PC-3 (cell line): ENCODE data around the gene PRKD2. TPM values are rescaled to one million over a fixed set of nuclear protein-coding genes. Genes with fewer than 3 reads are reported as not detected.

Experiments
- ATAC-seq: fragments of 200-7000 bp; cut with Tn5 transposase; 2 replicates; pipeline ENCODE4 v1.9.1; 2020; ENCODE audit warnings: mild to moderate bottlenecking, moderate library complexity
- BruUV-seq: library from RNA; stranded (reverse); fragments of 400-500 nt; replicated peaks from 2 replicates; lab custom pipeline; 2021; lab: Mats Ljungman, UMichigan
- CTCF ChIA-PET: fragments of 300-600 bp; sonication (Branson Sonifier 250); formaldehyde crosslinking; loops from one replicate; lab custom pipeline; 2022; ENCODE audit warnings: antibody characterized with exemption; lab: Charles Lee
- POLR2A ChIA-PET: fragments of 300-600 bp; sonication (Branson Sonifier 250); formaldehyde crosslinking; loops from one replicate; lab custom pipeline; 2022; ENCODE audit warnings: antibody characterized with exemption; ENCODE audit not compliant: unreplicated experiment; lab: Charles Lee
- DNase-seq: peaks from one replicate; pipeline ENCODE4 v3.0.0-alpha.2; 2015
- H2AFZ ChIP-seq: fragments of 300-600 bp; sonication (generic); 2 replicates; pipeline ENCODE4 v1.6.0; 2016; ENCODE audit warnings: antibody characterized with exemption, low read length
- H3F3A ChIP-seq: fragments of 300-600 bp; sonication (generic); one replicate; pipeline ENCODE4 v1.6.0; 2017; ENCODE audit warnings: antibody characterized with exemption, low read length, control low read depth, mild to moderate bottlenecking; ENCODE audit not compliant: unreplicated experiment
- H3K27ac ChIP-seq: fragments of 300-600 bp; sonication (generic); 2 replicates; pipeline ENCODE4 v1.5.1; 2016; ENCODE audit warnings: mild to moderate bottlenecking, low read length
- H3K27me3 ChIP-seq: fragments of 300-600 bp; sonication (generic); 2 replicates; pipeline ENCODE4 v1.6.1; 2016; ENCODE audit warnings: low read length, mixed read lengths
- H3K36me3 ChIP-seq: fragments of 300-600 bp; sonication (generic); 2 replicates; pipeline ENCODE4 v1.6.1; 2016; ENCODE audit warnings: low read depth, mixed run types, low read length, mixed read lengths
- H3K4me1 ChIP-seq: fragments of 300-600 bp; sonication (generic); 2 replicates; pipeline ENCODE4 v1.5.1; 2016; ENCODE audit warnings: low read length; ENCODE audit not compliant: insufficient read depth
- H3K4me2 ChIP-seq: fragments of 300-600 bp; sonication (generic); 2 replicates; pipeline ENCODE4 v1.6.0; 2016; ENCODE audit warnings: low read length
- H3K4me3 ChIP-seq: fragments of 300-600 bp; sonication (generic); 2 replicates; pipeline ENCODE4 v1.5.1; 2016; ENCODE audit warnings: mild to moderate bottlenecking, low read length, mixed read lengths
- H3K79me2 ChIP-seq: fragments of 300-600 bp; sonication (generic); 2 replicates; pipeline ENCODE4 v1.6.1; 2017; ENCODE audit warnings: low read length, mixed read lengths
- H3K9ac ChIP-seq: fragments of 300-600 bp; sonication (generic); 2 replicates; pipeline ENCODE4 v1.6.0; 2016; ENCODE audit warnings: mild to moderate bottlenecking, low read length
- H3K9me2 ChIP-seq: fragments of 300-600 bp; sonication (generic); replicated peaks from 2 replicates; pipeline ENCODE4 v1.6.1; 2016; ENCODE audit warnings: mixed run types, low read length, mixed read lengths
- H3K9me3 ChIP-seq: fragments of 300-600 bp; sonication (generic); 2 replicates; pipeline ENCODE4 v1.6.1; 2016; ENCODE audit warnings: low read length, mixed read lengths
- H4K20me1 ChIP-seq: fragments of 300-600 bp; sonication (generic); 2 replicates; pipeline ENCODE4 v1.6.1; 2016; ENCODE audit warnings: low read length, mixed read lengths
- CTCF ChIP-seq: fragments of 300-600 bp; sonication (generic); conservative IDR thresholded peaks from 2 replicates; pipeline ENCODE4 v1.5.1; 2017; ENCODE audit warnings: antibody characterized with exemption, low read depth, mild to moderate bottlenecking, low read length
- EZH2 ChIP-seq: fragments of 300-600 bp; sonication (generic); IDR thresholded peaks from one replicate; pipeline ENCODE4 v1.6.1; 2017; ENCODE audit warnings: antibody characterized with exemption, mild to moderate bottlenecking, low read length; ENCODE audit not compliant: unreplicated experiment
- EZH2phosphoT487 ChIP-seq: fragments of 300-600 bp; sonication (generic); IDR thresholded peaks from 2 replicates; pipeline ENCODE4 v1.6.1; 2018; ENCODE audit warnings: mild to moderate bottlenecking, antibody characterized with exemption, low read length, borderline replicate concordance
- intact Hi-C: fragments of 100-400 bp; cut with micrococcal nuclease; formaldehyde crosslinking; loops from 2 replicates; pipeline ENCODE4 v1.9.0; 2023
- total RNA-seq: library from RNA; depleted of rRNA; stranded (reverse); fragments of >200 nt; gene quantifications from 2 replicates; pipeline ENCODE4 v1.2.3, GENCODE V29; 2014

Gene PRKD2
- total RNA-seq, 1 experiment from 2014 or later = 24.1 TPM

DNA sequence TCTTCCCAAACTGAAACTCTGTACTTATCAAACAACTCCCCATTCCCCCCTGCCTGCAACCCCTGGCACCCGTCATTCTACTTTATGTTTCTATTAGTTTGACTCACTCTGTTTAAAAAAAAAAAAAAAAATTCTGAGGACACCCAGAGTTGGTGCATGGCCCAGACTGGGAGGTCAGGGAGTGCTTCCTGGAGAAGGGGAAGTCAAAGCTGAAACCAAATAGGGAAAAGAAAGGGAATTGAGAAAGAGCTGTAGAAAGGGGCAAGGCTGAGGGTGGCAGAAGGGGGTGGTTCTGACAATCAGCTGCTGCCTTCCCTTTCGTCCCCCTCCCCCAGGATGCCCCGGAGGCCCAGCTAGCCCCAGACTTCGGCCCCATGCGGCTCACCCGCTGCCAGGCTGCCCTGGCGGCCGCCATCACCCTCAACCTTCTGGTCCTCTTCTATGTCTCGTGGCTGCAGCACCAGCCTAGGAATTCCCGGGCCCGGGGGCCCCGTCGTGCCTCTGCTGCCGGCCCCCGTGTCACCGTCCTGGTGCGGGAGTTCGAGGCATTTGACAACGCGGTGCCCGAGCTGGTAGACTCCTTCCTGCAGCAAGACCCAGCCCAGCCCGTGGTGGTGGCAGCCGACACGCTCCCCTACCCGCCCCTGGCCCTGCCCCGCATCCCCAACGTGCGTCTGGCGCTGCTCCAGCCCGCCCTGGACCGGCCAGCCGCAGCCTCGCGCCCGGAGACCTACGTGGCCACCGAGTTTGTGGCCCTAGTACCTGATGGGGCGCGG, 38.4 kb upstream of the PRKD2 start:
- no TSS peak for BruUV-seq
- POLR2A ChIA-PET = no interaction called here

DNA sequence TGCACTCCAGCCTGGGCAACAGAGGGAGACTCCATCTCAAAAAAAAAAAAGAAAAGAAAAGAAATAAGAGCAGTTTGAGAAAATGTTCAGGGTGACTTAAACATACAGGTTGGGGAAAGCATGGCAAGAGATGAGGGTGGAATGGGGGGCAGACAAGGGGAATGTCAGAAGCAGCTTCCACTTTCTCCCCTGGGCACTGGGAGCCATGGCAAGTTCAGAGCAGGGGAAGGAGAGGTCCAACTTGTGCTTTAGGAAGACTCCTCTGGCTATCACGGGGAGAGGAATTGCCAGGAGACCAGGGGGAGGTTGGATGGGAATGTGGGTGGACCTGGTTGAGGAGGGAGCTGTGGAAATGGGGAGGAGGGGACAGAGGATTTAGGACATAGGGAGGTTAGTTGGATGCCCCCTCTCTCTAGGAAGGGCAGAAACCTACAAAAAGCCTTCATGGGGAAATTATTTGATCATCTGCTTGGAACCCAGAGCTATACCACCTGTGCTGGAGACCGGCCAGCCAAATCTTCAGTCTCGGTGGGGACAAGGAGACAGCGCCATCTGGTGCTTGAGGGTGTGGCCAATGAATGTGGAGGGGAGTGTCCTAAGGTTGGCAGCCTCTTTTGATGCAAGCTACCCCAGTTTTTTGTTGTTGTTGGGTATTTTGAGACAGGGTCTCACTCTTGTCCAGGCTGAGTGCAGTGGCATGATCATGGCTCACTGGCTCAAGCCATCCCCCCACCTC, 36.7 kb upstream of the PRKD2 start:
- H3F3A ChIP-seq = no peaks in the 10 kb centered on the region
- no peak overlapping the region for H3K4me2 ChIP-seq
- no peak overlapping the region for H3K9ac ChIP-seq
- no peak overlapping the region for H2AFZ ChIP-seq
- H3K9me2 ChIP-seq = no peaks in the 10 kb centered on the region
- H3K4me1 ChIP-seq = no peaks in the 10 kb centered on the region
- no peak overlapping the region for H3K4me3 ChIP-seq
- peak; percentile 63 for TF ChIP-seq CTCF
- no peak for TF ChIP-seq EZH2phosphoT487
- H3K27ac ChIP-seq = no peak overlapping the region
- peak; percentile 51 for DNase-seq
- H3K79me2 ChIP-seq = no peaks in the 10 kb centered on the region
- no peaks in the 10 kb centered on the region; the same call in 1 of the 2 replicates for H3K36me3 ChIP-seq
- ChIA-PET POLR2A (no interaction called here), CTCF (interaction anchor here (0.7 to 0.8 kb wide), 3 partner anchors 20 to 136 kb away, joined by 3 to 4 read pairs (median 4); no protein-coding TSS in a partner anchor)
- BruUV-seq = no TSS peak
- no peaks in the 10 kb centered on the region for H3K9me3 ChIP-seq
- intact Hi-C loops = no loop called here
- no peaks in the 10 kb centered on the region for H3K27me3 ChIP-seq
- H4K20me1 ChIP-seq = no peaks in the 10 kb centered on the region
- no peak for ATAC-seq

More for the DNA sequence above, 38.4 kb upstream of the PRKD2 start:
- Histone ChIP-seq H3K9ac (no peak overlapping the region), H3K4me3 (no peak overlapping the region), H3K27ac (no peak overlapping the region), H2AFZ (no peak overlapping the region), H3K9me2 (no peaks in the 10 kb centered on the region), H3K4me2 (no peak overlapping the region), H3K79me2 (no peaks in the 10 kb centered on the region), H4K20me1 (no peaks in the 10 kb centered on the region), H3K4me1 (no peaks in the 10 kb centered on the region), H3K36me3 (no peaks in the 10 kb centered on the region), H3K9me3 (no peaks in the 10 kb centered on the region), H3K27me3 (no peaks in the 10 kb centered on the region), H3F3A (no peaks in the 10 kb centered on the region)
- TF ChIP-seq EZH2phosphoT487 = no peak
- DNase-seq = no peak
- no peak; the same call in 1 of the 2 replicates for ATAC-seq
- intact Hi-C loops = no loop called here
- CTCF ChIA-PET = no interaction called here

DNA sequence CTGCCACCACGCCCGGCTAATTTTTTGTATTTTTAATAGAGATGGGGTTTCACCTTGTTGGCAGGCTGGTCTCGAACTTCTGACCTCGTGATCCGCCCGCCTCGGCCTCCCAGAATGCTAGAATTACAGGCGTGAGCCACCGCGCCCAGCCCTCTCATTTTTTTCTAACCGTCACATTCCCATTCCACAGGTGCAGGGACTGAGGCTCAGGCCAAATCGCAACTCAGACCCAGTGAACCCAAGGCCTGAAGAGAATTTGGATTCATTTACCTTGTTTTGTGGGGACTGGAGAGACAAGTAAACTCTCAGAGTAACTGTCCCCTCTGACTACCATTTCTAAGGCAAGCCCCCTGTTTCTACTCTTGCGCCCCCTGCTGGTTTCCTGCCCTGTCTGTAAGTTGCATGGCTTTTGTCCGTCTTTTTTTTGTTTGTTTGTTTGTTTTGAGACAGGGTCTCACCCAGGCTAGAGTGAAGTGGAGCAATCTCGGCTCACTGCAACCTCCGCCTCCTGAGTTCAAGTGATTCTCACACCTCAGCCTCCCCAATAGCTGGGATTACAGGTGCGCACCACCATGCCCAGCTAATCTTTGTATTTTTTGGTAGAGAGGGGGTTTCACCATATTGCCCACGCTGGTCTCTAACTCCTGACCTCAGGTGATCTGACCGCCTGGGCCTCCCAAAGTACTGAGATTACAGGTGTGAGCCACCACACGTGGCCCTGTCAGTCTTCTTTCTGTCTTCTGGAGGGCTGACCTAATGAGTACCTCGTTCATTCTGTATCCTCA, 31.6 kb upstream of the PRKD2 start:
- POLR2A ChIA-PET = no interaction called here
- peak; percentile 63 for DNase-seq

More for the DNA sequence above, 31.6 kb upstream of the PRKD2 start:
- Histone ChIP-seq H3K27me3 (no peaks in the 10 kb centered on the region), H3K79me2 (peaks cover 30% of the 10 kb centered on the region), H3K27ac (no peak overlapping the region), H3K4me2 (no peak overlapping the region), H3K9me2 (no peaks in the 10 kb centered on the region), H3K36me3 (no peaks in the 10 kb centered on the region; the same call in 1 of the 2 replicates), H2AFZ (no peak overlapping the region), H3F3A (no peaks in the 10 kb centered on the region), H3K9me3 (no peaks in the 10 kb centered on the region), H3K4me1 (peaks cover 9% of the 10 kb centered on the region), H3K9ac (no peak overlapping the region), H3K4me3 (no peak overlapping the region), H4K20me1 (peaks cover 14% of the 10 kb centered on the region; the same call in 1 of the 2 replicates)
- intact Hi-C loops = no loop called here
- CTCF ChIA-PET = no interaction called here
- peak; percentile 77 for TF ChIP-seq CTCF
- TF ChIP-seq EZH2 = no peak
- no TSS peak for BruUV-seq
- no peak for ATAC-seq
